Measurements from ENCODE around the gene FAM120B. TPM values are rescaled to one million over a fixed set of nuclear protein-coding genes. Genes with fewer than 3 reads are reported as not detected.
A peak's percentile ranks its signal among the peaks of the same experiment; 100 is the strongest.

FAM120B gene
- total RNA-seq, 1 donor from 2014 or later = 12.8 TPM

- no peak for DNase-seq (ENCODE audit: low read depth, low spot score)
Observed at GRCh38 chr6:170355661-170356060, 49.1 kb downstream of the FAM120B start.

GRCh38 chr6:170357812-170358211 is 51.3 kb downstream of the FAM120B start:
- DNase-seq (ENCODE audit: low read depth, low spot score) = no peak

GRCh38 chr6:170358496-170358895 is 51.9 kb downstream of the FAM120B start:
- DNase-seq (ENCODE audit: low read depth, low spot score) = no peak

GRCh38 chr6:170360476-170360875 is 53.9 kb downstream of the FAM120B start:
- DNase-seq (ENCODE audit: low read depth, low spot score) = peak; percentile 79

GRCh38 chr6:170361335-170361734 is 54.8 kb downstream of the FAM120B start:
- no peak for DNase-seq (ENCODE audit: low read depth, low spot score)

GRCh38 chr6:170362121-170362520 is 55.6 kb downstream of the FAM120B start:
- DNase-seq (ENCODE audit: low read depth, low spot score) = no peak

- no peak for DNase-seq (ENCODE audit: low read depth, low spot score)
Observed at GRCh38 chr6:170363255-170363654, 56.7 kb downstream of the FAM120B start.

GRCh38 chr6:170365121-170365520 is 58.6 kb downstream of the FAM120B start:
- no peak for DNase-seq (ENCODE audit: low read depth, low spot score)

GRCh38 chr6:170365593-170365992 is 59.0 kb downstream of the FAM120B start:
- DNase-seq (ENCODE audit: low read depth, low spot score) = no peak

GRCh38 chr6:170366248-170366960 is 59.8 kb downstream of the FAM120B start:
- no peak for DNase-seq (ENCODE audit: low read depth, low spot score)

- DNase-seq (ENCODE audit: low read depth, low spot score) = no peak
Observed at GRCh38 chr6:170367241-170367640, 60.7 kb downstream of the FAM120B start.

- DNase-seq (ENCODE audit: low read depth, low spot score) = no peak
Observed at GRCh38 chr6:170368544-170368943, 62.0 kb downstream of the FAM120B start.

- DNase-seq (ENCODE audit: low read depth, low spot score) = no peak
Observed at GRCh38 chr6:170369403-170369802, 62.8 kb downstream of the FAM120B start.

- DNase-seq (ENCODE audit: low read depth, low spot score) = no peak
Observed at GRCh38 chr6:170370416-170370815, 63.9 kb downstream of the FAM120B start.

GRCh38 chr6:170371080-170371479 is 64.5 kb downstream of the FAM120B start:
- no peak for DNase-seq (ENCODE audit: low read depth, low spot score)

- no peak for DNase-seq (ENCODE audit: low read depth, low spot score)
Observed at GRCh38 chr6:170371588-170371987, 65.0 kb downstream of the FAM120B start.

- no peak for DNase-seq (ENCODE audit: low read depth, low spot score)
Observed at GRCh38 chr6:170372380-170373325, 66.1 kb downstream of the FAM120B start.

GRCh38 chr6:170374571-170375444 is 68.2 kb downstream of the FAM120B start:
- no peak for DNase-seq (ENCODE audit: low read depth, low spot score)

- DNase-seq (ENCODE audit: low read depth, low spot score) = no peak
Observed at GRCh38 chr6:170375661-170376060, 69.1 kb downstream of the FAM120B start.

GRCh38 chr6:170376386-170377043 is 70.0 kb downstream of the FAM120B start:
- no peak for DNase-seq (ENCODE audit: low read depth, low spot score)

GRCh38 chr6:170378502-170378901 is 71.9 kb downstream of the FAM120B start:
- no peak for DNase-seq (ENCODE audit: low read depth, low spot score)
